ENCODE data around the gene ATXN2.

ATXN2 gene

GRCh38 chr12:111417784-111418593 is 181.1 kb downstream of the ATXN2 start:
- no peak for TF ChIP-seq CTCF (IDR thresholded peaks at IDR 0.05; ENCODE audit: control insufficient read depth, extremely low read depth, insufficient read depth)
- H3K4me3 ChIP-seq (ENCODE audit: low read depth, low read length), result no peak overlapping the region
- no peak for DNase-seq (ENCODE audit: low read depth)

- no peak for TF ChIP-seq CTCF (IDR thresholded peaks at IDR 0.05; ENCODE audit: control insufficient read depth, extremely low read depth, insufficient read depth)
- DNase-seq (ENCODE audit: low read depth), result no peak
These were observed 181.8 kb downstream of the ATXN2 start for GRCh38 chr12:111417290-111417689.

DNA sequence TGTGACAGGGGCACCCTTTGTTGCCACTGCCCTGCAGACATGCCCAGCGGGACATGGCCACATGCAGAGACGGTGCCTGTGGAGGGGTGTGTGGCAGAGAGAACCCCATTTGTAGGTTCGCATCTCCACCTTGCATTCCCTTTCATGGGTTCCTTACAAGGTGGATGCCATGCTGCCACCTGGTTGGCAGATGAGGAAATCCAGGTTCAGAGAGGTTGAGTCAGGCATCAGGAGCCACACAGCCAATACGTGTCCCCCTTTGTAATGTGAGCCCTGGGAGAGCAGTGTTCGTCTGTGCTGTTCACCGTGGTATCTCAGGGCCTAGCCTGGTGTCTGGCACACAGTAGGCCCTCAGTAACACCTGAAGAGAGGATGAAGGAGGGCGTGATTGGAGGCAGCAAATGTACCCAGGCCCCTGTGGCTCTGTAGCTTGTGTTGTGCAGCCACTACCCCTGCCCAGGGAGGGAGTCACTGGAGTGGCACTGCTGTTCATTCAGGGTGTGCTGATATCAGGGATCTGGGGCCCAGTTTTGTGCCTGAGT is 184.3 kb downstream of the ATXN2 start:
- H3K4me3 ChIP-seq (ENCODE audit: low read depth, low read length), result no peak overlapping the region
- TF ChIP-seq CTCF (IDR thresholded peaks at IDR 0.05; ENCODE audit: control insufficient read depth, extremely low read depth, insufficient read depth), result no peak
- no peak for DNase-seq (ENCODE audit: low read depth)

More at GRCh38 chr12:111417290-111417689, 181.8 kb downstream of the ATXN2 start:
- H3K4me3 ChIP-seq (ENCODE audit: low read depth, low read length), result no peak overlapping the region

GRCh38 chr12:111413442-111414086 is 185.6 kb downstream of the ATXN2 start:
- no peak overlapping the region for H3K4me3 ChIP-seq (ENCODE audit: low read depth, low read length)
- no peak for TF ChIP-seq CTCF (IDR thresholded peaks at IDR 0.05; ENCODE audit: control insufficient read depth, extremely low read depth, insufficient read depth)
- no peak for DNase-seq (ENCODE audit: low read depth)

DNA sequence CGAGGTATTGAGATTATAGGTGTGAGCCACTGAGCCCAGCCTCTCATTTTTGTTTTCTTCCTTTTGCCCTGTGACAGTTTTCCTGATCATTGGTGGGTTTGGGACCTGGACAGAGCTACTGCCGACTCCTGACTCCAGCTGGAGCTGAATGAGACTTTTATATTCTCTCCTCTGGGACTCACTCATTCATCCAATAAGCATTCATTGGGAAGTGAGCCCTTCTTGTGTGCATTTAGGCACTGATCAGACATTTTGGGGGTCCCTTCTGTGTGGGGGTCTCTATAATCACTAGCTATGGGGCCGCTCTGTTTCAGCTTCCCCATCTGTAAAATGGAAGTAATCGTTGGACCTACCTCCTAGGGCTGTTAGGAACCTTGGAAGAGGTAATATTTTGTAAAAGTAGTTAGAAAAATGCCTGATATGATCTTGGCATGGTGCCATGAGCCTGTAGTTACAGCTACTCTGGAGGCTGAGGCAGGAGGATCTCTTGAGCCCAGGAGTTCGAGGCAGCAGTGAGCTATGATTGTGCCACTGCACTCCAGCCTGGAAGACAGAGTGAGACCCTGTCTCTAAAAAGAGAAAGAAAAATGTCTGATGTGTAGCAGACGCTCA is 186.2 kb downstream of the ATXN2 start:
- no peak overlapping the region for H3K4me3 ChIP-seq (ENCODE audit: low read depth, low read length)
- TF ChIP-seq CTCF (IDR thresholded peaks at IDR 0.05; ENCODE audit: control insufficient read depth, extremely low read depth, insufficient read depth), result no peak

GRCh38 chr12:111412007-111412829 is 186.9 kb downstream of the ATXN2 start:
- no peak for DNase-seq (ENCODE audit: low read depth)
- no peak overlapping the region for H3K4me3 ChIP-seq (ENCODE audit: low read depth, low read length)
- no peak for TF ChIP-seq CTCF (IDR thresholded peaks at IDR 0.05; ENCODE audit: control insufficient read depth, extremely low read depth, insufficient read depth)

More for the DNA sequence above, 186.2 kb downstream of the ATXN2 start:
- DNase-seq (ENCODE audit: low read depth), result no peak

Data from LNCaP clone FGC (cell line).